ENCODE measurements around the gene FLT3.
"Not testable (repeated sequence)": the region's sequence is repeated elsewhere in the genome, so short reads cannot be mapped to it uniquely, and the experiment has no call there.

The FLT3 gene

DNA sequence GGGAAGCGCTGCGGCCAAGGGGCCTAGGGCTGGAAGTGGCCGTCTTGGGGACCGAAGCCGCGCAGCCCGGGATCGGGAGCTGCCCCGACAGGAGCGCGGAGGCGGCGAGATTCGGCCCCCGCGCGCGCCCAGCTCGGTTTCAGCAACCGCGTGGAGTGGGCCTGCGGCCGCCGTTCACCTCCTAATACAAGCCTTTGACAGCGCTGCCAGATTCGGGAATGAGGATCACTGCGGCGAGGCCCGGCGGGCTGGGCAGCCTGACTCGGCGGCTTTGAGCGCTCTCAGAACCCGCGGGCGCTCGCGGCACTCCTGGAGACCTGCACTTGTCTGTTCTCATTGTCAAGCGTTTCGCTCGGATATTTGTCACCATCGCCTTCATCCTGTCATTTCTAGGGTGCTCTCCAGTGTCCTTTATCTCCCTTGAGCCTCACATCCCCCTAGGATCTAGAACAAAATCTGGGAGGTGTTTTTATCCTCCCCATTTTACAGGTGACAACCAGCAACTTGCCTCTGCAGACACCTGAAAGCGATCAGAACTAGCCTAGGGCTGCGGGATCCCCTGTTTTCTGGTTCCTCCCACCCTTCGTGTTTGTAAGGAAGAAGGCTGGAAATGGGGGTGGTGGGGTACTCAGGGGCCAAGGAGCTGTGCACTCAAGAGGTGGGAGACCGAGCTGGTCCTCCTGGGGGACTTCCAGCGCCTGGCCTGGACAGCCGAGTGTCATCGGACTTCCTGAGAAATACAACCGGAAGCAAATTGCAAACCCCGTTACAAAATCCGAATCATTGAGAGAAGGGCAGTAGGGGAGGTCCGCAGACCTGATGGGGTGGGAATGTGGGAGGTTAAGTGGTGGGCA lies 129.8 kb downstream of the FLT3 start:
- no peak for DNase-seq

- no peak for DNase-seq
Measured at GRCh38 chr13:27969866-27970229, 130.5 kb downstream of the FLT3 start.

DNA sequence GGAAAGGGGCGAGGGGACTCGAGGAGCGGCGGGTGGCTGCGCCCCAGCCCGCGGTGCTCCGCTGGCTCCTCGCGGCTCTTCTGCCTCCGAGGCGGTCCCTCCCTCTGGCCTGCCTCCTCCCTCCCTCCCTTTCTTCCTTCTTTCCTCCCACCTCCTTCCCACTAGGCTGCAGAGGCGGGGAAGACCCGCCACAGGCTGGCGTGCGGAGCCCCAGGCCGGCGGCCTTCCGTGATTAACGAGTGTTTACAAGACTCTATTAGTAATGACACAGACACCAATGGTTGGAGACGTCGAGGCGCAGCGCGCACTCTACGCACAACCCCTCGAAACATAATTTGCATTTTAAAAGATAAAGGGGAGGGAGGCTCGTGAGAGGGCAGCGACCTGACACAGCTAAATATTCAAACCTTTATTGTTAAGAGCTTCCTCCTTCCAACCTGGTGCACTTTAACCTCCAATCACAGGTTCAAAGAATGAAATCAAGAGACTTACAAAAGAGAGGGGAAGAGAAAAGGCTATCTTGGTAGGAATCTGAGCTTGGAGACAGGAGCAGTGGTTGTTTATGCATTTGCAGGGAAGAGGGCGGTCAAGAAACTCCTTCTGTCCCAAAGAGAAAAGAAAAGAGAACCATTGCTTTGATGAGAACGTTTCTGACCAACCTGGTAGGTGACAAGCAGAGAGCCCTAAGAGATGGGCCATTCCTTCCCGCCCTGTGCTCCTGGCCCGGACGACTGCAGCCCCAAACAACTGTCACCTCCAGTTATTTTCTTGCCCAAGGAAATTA lies 131.1 kb downstream of the FLT3 start, which contains the start of gene CDX2:
CDX2 (minus strand) TSS at position 234 of the 784 bp plus-strand sequence. CDS start 309 bp downstream, outside the sequence.
- no peak for DNase-seq

DNA sequence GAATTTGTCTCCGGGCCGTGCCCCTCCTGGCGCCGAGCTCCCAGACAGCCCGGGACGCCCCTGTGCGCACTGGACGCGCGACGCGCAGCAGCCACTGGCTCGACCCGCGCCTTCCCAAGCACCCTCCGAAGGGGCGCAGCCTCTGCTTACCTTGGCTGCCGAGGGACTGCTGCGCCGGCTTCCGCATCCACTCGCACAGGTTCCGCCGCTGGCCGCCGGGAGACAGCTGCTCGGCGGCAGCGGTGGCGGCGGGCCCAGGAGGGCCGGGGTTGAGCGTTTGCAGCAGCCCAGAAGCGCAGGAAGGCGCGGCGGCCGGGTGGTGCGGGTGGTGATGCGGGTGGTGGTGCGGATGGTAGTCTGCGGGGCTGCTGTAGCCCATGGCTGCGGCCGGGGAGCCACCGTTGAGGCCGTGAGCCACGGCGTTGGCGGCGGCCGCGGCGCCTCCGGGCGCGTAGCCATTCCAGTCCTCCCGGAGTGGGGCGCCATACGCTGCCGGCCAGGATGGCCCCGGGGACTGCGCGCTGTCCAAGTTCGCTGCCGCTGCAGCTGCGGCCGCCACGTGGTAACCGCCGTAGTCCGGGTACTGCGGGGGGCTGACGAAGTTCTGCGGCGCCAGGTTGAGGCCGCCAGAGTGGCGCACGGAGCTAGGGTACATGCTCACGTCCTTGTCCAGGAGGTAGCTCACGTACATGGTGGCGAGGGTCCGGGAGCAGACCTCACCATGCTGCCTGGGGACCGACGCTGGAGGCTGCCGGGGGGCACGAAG lies 131.9 kb downstream of the FLT3 start:
- DNase-seq: no peak

DNA sequence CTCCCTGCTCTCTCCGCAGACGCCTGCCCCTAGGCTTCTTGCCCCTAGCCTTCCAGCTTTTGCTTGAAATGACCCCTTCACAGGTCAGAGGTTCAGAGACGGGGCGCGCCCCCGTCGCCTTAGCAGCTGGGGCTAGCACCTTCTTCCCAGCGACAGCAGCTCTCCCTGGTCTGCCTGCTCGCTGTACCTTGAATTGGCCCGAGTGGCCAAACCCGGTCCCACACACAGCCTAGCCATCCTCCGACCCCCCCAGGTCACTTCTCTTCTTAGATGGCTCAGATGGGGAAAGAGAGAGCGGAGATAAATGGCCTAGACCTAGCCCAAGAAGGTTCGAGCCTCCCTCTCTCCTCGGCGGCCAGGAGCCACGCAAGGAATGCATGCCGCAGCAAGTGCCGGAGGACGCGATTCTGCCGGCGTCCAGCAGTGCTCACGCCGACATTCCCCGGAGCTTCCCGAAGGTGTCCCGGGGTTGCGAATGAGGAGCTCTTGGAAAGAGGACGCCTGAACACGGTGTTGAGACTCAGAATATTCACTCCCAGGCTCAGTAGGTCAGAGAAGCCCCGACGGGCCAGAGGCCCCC lies 132.6 kb downstream of the FLT3 start:
- DNase-seq: no peak

GRCh38 chr13:27967203-27967735 lies 133.1 kb downstream of the FLT3 start:
- DNase-seq: no peak

DNA sequence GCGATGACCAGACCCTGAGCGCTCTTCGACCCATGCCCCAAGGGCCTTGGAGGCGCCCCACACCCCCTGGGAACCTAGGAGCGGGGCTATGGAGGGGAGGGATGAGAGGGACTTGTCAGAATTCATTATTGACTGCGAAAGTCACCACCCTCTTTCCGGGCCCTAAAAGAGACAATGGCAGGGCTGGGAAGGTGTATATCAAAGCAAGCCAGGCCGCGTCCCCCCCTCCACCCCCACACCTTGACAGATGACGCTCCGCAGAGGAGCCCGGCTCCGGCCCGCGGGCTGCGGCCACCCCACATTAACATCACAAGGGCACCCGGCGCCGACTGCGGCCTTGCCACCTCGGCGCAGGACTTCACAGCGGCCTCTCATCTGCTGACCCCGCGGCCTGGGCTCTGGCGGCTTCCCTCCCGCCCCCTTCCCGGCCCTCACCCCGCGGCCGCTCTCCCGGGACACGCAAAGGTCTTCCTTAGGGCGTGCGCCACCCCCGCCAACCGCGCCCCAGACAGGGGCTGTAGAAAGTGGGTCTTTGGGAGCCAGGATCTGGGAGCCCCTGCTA lies 133.7 kb downstream of the FLT3 start:
- no peak for DNase-seq

- DNase-seq: no peak
Measured at GRCh38 chr13:27965740-27966640, 134.4 kb downstream of the FLT3 start.

GRCh38 chr13:27965343-27965739 lies 135.0 kb downstream of the FLT3 start:
- no peak for DNase-seq

- no peak for DNase-seq
Measured at GRCh38 chr13:27964741-27965323, 135.5 kb downstream of the FLT3 start.

DNA sequence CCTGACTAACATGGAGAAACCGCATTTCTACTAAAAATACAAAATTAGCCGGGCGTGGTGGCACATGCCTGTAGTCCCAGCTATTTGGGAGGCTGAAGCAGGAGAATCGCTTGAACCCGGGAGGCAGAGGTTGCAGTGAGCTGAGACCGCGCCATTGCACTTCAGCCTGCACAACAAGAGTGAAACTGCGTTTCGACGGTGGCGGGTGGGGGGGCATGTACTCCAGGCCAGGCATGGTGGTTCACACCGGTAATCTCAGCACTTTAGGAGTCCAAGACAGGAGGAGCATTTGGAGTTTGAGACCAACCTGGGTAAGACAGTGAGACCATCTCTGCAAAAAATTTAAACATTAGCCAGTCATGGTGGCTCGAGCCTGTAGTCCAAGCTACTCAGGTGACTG lies 136.2 kb downstream of the FLT3 start:
- DNase-seq: not testable (repeated sequence)

DNA sequence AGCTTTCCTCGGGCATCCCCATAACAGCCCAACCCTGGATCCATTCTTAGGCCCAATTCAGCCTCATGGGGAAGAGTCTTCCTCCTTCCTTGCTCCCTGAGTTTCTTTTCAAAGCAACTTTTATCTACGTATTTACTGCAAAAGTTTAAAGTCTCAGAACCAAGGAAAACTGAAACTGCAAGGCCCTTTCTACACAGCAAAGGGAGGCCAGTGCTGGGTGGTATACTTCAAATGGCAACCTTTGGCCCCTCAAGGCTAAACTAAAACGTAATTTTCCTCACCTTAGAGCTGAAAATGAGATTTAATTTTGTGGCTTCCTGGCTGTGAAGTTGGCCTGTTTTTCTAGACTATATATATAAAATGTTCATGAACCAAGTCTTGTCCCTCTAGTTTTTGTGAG lies 136.9 kb downstream of the FLT3 start:
- no peak for DNase-seq

GRCh38 chr13:27962982-27963381 lies 137.4 kb downstream of the FLT3 start:
- no peak for DNase-seq

DNA sequence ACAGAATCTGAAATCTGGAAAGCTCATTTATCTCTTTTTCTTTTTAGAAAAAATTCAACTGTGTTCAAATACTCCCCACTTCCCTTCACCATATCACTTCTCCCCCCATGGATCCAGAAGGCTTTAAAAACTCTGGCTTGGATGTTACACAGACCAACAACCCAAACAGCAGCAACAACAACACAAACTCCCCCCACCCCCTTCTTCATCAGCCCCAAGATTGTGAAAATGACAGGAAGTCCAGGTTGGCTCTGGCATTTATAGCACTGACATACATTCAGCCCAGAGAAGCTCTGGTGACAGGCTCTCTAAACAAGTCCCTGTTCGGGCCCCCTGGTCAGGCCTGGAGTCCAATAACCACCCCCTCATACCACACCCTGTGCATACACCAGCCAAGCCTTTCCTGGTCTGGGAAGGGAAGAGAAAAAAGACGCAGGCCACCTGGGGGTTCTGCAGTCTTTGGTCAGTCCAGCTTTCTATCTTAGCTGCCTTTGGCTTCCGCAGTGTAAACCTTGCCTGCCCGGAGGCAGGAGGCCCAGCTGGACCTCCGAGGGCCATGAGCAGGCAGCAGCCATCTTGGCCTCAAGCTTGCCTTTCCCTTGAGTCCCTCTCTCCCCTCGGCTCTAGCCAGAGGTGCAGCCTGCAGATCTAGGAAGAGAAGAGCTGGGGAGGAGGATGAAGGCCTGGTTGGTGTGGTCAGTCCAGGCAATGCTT lies 138.1 kb downstream of the FLT3 start:
- no peak for DNase-seq

DNA sequence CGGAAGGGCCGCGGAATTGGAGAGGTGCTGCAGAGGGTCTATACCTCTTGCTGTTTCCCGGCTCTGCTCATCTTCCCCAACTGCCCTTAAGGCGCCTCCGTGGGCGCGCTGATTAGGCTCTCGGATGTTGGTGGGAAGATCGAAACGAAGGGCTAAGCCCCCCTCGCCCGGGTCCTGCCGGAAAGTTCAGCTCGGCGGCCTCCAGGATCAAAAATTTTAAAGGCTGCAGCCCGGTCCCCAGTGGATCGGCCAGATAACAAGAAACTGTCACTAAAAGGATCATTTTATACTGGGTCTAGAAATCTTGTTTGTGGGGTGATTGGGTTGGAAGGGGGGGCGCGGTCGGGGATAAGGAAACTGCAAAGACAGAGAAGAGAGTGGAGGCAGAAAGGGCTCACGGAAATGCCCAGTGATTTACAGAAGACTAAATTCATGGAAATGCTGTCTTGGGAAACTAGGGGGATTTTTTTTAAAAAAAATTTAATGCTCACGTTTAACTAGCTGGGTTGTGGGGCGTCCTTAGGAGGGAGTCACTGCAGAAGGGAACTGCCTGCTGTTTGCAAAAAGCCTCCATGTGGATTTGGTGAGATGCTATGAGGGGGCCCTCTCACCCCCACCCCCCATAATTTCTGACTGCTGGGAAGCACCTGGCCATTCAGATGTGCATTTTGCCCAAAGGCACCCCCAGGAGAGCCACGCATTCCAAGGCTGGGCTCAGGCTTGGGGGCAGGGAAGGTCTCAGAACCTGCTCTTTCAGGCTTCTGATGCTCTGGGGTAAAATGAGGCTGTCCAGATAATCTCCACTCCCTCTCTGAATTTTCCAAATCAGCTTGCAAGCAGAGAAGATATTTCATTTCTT lies 138.9 kb downstream of the FLT3 start:
- DNase-seq: no peak

DNA sequence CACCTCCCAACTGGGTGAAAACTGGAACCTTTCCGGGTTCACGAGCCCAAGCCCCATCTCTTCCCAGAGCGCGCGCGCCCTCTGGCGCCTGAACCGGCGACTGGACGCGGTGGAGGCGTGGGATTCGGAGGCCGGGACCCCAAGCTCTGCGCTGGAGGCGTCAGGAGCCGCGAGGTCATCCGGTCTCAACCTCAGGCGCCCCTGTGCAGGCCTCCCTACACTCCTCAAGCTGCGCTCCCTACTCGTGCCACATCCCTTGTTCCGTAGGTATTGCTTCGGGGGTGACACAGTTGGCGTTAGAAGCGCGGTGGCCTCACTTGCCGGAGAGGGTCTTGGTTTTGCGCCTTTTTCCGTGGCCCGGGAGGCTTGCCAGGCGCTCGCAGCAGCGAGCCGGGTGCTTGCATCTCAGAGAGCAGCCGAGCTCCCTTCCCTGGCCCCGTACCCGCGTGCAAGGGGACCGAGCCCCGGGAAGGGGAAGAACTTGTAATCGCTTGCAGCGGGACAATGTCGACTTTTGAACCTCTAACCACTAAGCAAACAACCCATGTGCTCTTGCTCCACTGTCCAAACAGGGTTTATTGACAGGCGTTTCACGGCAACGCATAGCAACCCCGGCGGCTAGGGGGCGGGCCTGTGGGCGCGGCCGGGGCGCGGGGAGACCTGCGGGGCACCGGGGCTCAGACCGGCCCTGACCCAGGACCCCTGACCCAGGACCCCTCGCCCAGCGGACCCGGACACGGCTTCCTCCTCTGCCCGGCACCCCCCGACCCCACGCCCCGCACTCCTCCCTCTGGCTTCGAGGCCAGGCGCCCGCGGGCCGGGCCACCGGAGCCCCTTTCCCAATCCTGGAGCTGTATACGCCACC lies 139.8 kb downstream of the FLT3 start:
- DNase-seq: no peak

DNA sequence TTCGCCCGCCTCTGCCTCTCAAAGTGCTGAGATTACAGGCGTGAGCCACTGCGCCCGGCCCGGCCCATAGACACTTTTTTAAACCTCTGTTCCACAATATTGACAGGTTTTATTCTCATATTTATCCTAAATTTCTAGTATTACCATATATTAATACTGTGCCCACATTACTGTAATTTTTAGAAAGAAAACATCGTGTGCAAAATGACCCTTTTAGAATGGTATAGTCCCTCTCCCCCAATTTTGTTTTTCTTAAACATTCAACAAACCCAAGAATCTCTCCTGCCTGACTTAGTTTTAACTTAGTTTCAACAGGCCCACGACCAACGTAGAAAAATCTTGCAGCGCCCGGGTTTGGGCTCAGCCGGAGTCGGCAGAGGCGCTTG lies 140.4 kb downstream of the FLT3 start:
- DNase-seq: no peak
